Activated gamma-delta T cell treated with anti-CD3 and anti-CD28 coated beads, Interleukin-2, amount 50 U/mL, for 16 hours (primary cell): ENCODE measurements around the gene ZIC2.
"Not testable (repeated sequence)": the region's sequence is repeated elsewhere in the genome, so short reads cannot be mapped to it uniquely, and the experiment has no call there.

Experiments used
- DNase-seq: peaks from one replicate; pipeline ENCODE4 v3.0.0-alpha.2; 2020; ENCODE audit warnings: low read depth

Gene ZIC2

DNA sequence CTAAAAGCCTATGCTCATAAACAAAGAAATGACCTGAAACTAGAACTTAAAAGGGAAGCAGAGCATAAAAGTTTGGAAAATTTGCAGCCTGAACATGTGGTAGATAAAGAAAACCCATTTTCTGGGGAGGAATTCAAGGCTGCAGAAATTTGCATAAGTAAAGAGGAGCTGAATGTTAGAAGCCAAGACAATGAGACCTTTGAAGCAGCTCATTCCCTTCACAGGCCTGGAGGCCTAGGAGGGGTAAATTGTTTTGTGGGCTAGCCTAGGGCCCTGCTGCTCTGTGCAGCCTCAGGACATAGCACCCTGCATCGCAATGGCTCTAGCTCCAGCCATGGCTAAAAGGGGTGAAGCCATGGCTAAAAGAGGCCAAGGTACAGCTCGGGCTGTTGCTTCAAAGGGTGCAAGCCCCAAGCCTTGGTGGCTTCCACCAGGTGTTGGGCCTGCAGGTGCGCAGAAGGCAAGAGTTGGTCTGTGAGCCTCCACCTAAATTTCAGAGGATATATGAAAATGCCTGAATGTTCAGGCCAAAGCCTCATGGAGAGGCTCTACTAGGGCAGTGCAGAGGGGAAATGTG lies 38.3 kb downstream of the ZIC2 start:
- no peak for DNase-seq

DNA sequence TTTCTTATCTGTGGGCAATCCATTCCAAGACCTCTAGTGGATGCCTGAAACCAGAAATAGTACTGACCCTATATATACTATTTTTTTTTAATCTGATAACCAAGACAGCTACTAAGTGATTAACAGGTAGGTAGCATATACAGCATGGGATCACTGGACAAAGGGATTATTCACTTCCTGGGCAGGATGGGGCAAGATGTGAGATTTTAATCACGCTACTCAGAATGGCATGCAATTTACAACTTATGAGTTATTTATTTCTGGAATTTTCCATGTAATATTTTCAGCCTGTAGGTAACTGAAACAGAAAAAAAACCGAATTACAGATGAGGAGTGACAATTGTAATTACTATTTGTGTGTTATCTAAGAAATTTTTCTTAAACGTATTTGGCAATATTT lies 41.2 kb downstream of the ZIC2 start:
- no peak for DNase-seq

DNA sequence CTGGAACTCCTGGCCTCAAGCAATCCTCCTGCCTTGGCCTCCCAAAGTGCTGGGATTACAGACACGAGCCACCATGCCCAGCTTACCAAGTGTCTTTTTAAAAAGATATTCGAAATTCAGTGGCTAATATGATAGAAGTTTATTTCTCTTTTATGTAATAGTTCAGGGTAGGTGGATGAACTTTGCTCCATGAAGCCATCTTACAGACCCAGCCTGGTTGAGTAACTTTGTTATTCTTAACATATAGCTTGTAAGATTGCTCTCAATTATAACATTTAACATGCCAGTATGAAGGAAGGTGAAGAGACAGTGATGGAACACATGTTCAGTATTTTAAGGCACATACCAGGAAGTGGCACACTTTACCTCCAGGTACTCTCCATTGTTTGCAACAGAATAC lies 42.4 kb downstream of the ZIC2 start:
- DNase-seq: no peak

DNA sequence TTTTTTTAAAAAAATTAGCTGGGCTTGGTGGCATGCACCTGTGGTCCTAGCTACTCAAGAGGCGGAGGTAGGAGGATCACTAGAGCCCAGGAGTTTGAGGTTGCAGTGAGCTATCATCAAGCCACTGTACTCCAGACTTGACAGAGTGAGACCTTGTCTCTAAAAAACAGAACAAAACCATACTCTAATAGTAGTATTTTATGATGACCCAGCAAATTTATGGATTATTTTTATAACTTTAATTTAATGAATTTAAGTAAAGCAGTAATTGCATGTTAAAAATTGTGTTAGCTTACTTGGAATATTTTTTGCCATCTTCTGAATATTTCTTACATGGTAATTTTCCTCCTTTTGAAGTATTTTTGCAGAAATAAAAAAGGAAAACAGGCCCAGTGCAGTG lies 48.3 kb downstream of the ZIC2 start:
- no peak for DNase-seq

DNA sequence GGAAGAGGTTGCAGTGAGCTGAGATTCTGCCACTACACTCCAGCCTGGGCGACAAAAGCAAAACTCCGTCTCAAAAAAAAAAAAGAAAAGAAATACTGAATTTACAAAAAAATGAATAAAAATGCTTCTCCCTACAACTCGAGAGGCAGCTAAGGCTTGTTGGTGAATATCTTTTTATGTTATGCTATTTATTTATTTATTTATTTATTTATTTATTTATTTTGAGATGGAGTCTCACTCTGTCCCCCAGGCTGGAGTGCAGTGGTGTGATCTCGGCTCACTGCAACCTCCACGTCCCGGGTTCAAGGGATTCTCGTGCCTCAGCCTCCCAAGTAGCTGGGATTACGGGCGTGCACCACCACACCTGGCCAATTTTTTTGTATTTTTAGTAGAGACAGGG lies 51.1 kb downstream of the ZIC2 start:
- not testable (repeated sequence) for DNase-seq

DNA sequence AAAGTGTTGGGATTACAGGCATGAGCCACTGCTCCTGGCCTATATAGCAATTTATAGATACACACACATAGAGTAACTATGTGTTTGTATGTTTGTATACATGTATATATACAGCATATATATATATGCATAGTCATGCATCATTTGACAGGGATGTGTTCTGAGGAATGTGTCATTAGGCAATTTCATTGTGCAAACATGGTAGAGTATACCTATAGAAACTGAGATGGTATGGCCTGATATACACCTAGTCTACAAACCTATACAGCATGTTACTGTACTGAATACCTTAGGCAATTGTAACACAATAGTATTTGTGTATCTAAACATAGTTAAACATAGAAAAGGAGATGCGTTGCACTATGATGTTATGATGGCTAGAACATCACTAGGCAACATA lies 54.4 kb downstream of the ZIC2 start:
- DNase-seq: no peak
